AG09309 (cell line): Measurements from ENCODE around the gene FAM131B.

ENCODE experiments used
- DNase-seq: peaks from one replicate; pipeline ENCODE4 v3.0.0-alpha.2; 2010; ENCODE audit warnings: low read depth
- H3K4me3 ChIP-seq: 2 replicates; pipeline ENCODE4 v1.5.1; 2011; ENCODE audit warnings: mild to moderate bottlenecking, low read depth, low read length, moderate library complexity; ENCODE audit not compliant: control insufficient read depth
- TF ChIP-seq, protein P1 (sequence below): IDR thresholded peaks from 2 replicates; pipeline ENCODE4 v1.5.1; 2011; ENCODE audit warnings: mild to moderate bottlenecking, low read depth, low read length, inconsistent platforms; ENCODE audit not compliant: insufficient read depth, control insufficient read depth; ENCODE audit errors: missing control alignments

The FAM131B gene

DNA sequence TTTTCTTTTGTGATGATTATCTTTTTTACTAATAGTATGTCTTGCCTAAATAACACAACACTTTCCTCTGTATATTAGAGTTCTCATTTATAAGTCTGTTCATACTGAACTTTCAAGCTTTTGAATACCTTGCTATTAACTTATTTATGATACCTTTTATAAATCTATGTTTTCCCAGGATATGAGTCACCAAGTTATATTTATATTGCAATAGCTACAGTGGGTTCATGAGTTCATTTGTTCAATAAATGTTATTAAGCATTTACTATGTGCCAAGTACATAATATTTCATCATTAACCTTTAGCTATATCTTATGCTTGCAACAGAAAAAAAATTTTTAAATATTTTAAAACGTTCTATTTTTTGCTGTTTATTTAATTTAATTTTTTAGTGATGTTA is 28.3 kb downstream of the FAM131B start:
- no peak for DNase-seq
- H3K4me3 ChIP-seq, result no peak overlapping the region
- TF ChIP-seq, protein P1, sequence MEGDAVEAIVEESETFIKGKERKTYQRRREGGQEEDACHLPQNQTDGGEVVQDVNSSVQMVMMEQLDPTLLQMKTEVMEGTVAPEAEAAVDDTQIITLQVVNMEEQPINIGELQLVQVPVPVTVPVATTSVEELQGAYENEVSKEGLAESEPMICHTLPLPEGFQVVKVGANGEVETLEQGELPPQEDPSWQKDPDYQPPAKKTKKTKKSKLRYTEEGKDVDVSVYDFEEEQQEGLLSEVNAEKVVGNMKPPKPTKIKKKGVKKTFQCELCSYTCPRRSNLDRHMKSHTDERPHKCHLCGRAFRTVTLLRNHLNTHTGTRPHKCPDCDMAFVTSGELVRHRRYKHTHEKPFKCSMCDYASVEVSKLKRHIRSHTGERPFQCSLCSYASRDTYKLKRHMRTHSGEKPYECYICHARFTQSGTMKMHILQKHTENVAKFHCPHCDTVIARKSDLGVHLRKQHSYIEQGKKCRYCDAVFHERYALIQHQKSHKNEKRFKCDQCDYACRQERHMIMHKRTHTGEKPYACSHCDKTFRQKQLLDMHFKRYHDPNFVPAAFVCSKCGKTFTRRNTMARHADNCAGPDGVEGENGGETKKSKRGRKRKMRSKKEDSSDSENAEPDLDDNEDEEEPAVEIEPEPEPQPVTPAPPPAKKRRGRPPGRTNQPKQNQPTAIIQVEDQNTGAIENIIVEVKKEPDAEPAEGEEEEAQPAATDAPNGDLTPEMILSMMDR, result no peak

DNA sequence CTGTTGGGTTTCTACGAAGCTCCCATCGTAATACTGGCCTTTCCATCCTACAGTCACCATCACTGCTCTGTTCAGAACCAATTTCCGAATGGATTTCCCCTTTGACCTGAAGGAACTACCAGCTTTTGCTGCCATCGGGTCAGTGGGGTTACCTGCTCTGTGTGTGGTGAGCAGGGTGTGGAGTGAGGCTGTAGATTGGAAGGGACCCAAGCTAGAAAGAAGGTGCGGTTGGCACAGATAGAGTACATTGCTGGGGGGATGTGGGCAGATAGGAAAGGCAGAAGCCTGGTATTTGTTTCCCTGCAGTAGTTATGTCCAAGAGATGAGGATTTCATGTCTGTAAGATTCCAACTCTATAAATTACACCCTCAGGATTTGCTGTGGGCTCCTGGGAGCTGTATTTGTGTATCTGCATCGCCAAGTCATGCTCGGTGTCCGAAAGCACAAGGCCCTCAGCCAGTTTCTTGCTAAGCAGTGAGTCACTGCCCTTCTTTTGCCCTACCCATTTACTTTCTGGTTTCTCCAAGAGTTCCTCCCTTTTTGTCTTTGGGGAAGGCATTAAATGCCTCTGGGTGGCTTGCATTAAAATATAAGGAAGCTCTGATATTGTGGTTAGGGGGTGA is 31.2 kb downstream of the FAM131B start:
- H3K4me3 ChIP-seq, result no peak overlapping the region
- TF ChIP-seq, protein P1, result no peak
- DNase-seq, result peak; percentile 87

GRCh38 chr7:143329471-143330170 is 32.9 kb downstream of the FAM131B start:
- TF ChIP-seq, protein P1, result no peak
- no peak for DNase-seq
- H3K4me3 ChIP-seq, result no peak overlapping the region

GRCh38 chr7:143327903-143328302 is 34.6 kb downstream of the FAM131B start:
- DNase-seq, result no peak
- no peak overlapping the region for H3K4me3 ChIP-seq
- TF ChIP-seq, protein P1, result no peak

- H3K4me3 ChIP-seq, result no peak overlapping the region
- no peak for DNase-seq
- TF ChIP-seq, protein P1, result no peak
Observed at GRCh38 chr7:143325240-143325639, 37.3 kb downstream of the FAM131B start.

DNA sequence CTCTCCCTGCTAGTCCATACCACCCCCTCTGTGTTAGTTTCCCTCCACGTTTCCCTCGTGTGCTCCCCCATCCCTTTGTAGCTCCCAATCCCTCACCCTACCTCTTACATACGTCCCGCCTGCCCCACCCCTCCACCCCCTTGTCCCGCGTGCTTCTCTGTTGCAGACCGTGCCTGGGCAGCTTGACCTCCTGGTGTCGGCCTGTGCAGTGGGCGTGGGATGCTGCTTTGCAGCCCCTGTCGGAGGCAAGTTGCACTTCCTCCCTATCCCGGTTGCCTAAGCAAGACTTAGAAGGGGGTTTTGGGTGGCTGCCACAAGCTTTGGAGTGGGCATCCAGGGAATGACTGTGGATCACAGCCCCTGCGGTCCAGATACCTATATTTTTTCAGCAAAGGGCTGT is 38.9 kb downstream of the FAM131B start:
- TF ChIP-seq, protein P1, result no peak
- DNase-seq, result no peak
- no peak overlapping the region for H3K4me3 ChIP-seq
